ENCODE measurements around the gene JAG2.
A peak's percentile ranks its signal among the peaks of the same experiment; 100 is the strongest.

Gene JAG2

DNA sequence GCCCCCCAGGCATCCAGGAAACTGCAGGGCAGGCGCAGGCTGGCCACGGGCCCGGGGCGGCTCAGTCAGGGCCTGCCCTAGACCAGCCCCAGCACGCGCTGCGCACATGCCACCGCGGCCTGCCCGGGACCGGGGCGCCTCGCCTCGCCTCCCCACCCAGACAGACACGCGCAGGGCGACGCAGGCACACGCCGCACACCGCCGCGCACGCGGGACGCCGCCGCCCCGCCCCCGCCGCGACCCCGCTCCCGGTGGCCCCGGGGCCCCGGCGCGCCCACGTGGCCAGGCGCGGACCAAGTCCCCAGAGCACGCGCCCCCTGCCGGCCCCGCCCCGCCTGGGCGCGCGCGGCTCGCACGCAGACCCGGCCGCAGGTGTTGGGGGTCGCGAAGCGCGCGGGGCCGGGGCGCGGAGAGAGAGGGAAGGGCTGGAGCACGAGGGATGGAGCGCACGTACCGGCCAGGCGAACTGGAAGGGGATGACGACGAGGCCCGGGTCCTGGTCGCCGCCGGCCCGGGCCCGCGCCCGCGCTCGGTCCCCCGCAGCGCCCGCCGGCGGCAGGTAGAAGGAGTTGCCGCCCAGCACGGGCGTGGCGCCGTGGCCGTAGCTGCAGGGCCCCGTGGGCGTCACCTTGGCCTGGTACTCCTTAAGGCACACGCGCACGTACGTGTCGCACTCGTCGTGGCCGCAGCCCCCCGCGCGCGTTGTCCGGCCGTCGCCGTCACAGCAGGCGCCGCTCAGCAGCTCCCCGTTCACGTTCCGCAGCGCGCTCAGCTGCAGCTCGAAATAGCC is 1.1 kb downstream of the JAG2 start (continued):
- TF ChIP-seq, protein P1, sequence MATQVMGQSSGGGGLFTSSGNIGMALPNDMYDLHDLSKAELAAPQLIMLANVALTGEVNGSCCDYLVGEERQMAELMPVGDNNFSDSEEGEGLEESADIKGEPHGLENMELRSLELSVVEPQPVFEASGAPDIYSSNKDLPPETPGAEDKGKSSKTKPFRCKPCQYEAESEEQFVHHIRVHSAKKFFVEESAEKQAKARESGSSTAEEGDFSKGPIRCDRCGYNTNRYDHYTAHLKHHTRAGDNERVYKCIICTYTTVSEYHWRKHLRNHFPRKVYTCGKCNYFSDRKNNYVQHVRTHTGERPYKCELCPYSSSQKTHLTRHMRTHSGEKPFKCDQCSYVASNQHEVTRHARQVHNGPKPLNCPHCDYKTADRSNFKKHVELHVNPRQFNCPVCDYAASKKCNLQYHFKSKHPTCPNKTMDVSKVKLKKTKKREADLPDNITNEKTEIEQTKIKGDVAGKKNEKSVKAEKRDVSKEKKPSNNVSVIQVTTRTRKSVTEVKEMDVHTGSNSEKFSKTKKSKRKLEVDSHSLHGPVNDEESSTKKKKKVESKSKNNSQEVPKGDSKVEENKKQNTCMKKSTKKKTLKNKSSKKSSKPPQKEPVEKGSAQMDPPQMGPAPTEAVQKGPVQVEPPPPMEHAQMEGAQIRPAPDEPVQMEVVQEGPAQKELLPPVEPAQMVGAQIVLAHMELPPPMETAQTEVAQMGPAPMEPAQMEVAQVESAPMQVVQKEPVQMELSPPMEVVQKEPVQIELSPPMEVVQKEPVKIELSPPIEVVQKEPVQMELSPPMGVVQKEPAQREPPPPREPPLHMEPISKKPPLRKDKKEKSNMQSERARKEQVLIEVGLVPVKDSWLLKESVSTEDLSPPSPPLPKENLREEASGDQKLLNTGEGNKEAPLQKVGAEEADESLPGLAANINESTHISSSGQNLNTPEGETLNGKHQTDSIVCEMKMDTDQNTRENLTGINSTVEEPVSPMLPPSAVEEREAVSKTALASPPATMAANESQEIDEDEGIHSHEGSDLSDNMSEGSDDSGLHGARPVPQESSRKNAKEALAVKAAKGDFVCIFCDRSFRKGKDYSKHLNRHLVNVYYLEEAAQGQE (tag by site-specific recombination; IDR thresholded peaks at IDR 0.05): no peak
- TF ChIP-seq ZNF600 (tag by site-specific recombination; IDR thresholded peaks at IDR 0.05) (0 out of 2 replicates have a peak, but pooled peaks have one; percentile 23), TRIM28 (IDR thresholded peaks at IDR 0.05; ENCODE audit: borderline replicate concordance, low read length) (no peak), MZF1 (tag by site-specific recombination; IDR thresholded peaks at IDR 0.05; ENCODE audit: borderline replicate concordance) (no peak), ZEB2 (tag by site-specific recombination; IDR thresholded peaks at IDR 0.05) (peak; percentile 76), ZNF132 (tag by site-specific recombination; IDR thresholded peaks at IDR 0.05; ENCODE audit: borderline replicate concordance) (no peak), ZNF202 (tag by site-specific recombination; IDR thresholded peaks at IDR 0.05; ENCODE audit: borderline replicate concordance) (no peak), ZNF274 (IDR thresholded peaks at IDR 0.05; ENCODE audit: low read length) (no peak), ZNF274 (tag by site-specific recombination; IDR thresholded peaks at IDR 0.05; ENCODE audit: borderline replicate concordance) (no peak), ZNF221 (tag by site-specific recombination; IDR thresholded peaks at IDR 0.05; ENCODE audit: borderline replicate concordance) (no peak), ZNF585B (tag by site-specific recombination; IDR thresholded peaks at IDR 0.05) (no peak), ZSCAN16 (tag by site-specific recombination; IDR thresholded peaks at IDR 0.05) (no peak), ZNF571 (tag by site-specific recombination; IDR thresholded peaks at IDR 0.05) (no peak), IKZF3 (tag by site-specific recombination; IDR thresholded peaks at IDR 0.05) (no peak), MYNN (tag by site-specific recombination; IDR thresholded peaks at IDR 0.05; ENCODE audit: borderline replicate concordance) (no peak), ZNF549 (tag by site-specific recombination; IDR thresholded peaks at IDR 0.05) (no peak), KLF9 (tag by site-specific recombination; IDR thresholded peaks at IDR 0.05; ENCODE audit: low read depth) (peak; percentile 71), ZNF501 (tag by site-specific recombination; IDR thresholded peaks at IDR 0.05) (no peak), KLF1 (tag by site-specific recombination; IDR thresholded peaks at IDR 0.05) (peak; percentile 91)
- TF ChIP-seq, protein P2, sequence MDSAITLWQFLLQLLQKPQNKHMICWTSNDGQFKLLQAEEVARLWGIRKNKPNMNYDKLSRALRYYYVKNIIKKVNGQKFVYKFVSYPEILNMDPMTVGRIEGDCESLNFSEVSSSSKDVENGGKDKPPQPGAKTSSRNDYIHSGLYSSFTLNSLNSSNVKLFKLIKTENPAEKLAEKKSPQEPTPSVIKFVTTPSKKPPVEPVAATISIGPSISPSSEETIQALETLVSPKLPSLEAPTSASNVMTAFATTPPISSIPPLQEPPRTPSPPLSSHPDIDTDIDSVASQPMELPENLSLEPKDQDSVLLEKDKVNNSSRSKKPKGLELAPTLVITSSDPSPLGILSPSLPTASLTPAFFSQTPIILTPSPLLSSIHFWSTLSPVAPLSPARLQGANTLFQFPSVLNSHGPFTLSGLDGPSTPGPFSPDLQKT (IDR thresholded peaks at IDR 0.05; ENCODE audit: borderline replicate concordance, low read depth, low read length): no peak
- TF ChIP-seq, protein P3, sequence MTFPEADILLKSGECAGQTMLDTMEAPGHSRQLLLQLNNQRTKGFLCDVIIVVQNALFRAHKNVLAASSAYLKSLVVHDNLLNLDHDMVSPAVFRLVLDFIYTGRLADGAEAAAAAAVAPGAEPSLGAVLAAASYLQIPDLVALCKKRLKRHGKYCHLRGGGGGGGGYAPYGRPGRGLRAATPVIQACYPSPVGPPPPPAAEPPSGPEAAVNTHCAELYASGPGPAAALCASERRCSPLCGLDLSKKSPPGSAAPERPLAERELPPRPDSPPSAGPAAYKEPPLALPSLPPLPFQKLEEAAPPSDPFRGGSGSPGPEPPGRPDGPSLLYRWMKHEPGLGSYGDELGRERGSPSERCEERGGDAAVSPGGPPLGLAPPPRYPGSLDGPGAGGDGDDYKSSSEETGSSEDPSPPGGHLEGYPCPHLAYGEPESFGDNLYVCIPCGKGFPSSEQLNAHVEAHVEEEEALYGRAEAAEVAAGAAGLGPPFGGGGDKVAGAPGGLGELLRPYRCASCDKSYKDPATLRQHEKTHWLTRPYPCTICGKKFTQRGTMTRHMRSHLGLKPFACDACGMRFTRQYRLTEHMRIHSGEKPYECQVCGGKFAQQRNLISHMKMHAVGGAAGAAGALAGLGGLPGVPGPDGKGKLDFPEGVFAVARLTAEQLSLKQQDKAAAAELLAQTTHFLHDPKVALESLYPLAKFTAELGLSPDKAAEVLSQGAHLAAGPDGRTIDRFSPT (tag by site-specific recombination; IDR thresholded peaks at IDR 0.05): no peak
- TF ChIP-seq, protein P4, sequence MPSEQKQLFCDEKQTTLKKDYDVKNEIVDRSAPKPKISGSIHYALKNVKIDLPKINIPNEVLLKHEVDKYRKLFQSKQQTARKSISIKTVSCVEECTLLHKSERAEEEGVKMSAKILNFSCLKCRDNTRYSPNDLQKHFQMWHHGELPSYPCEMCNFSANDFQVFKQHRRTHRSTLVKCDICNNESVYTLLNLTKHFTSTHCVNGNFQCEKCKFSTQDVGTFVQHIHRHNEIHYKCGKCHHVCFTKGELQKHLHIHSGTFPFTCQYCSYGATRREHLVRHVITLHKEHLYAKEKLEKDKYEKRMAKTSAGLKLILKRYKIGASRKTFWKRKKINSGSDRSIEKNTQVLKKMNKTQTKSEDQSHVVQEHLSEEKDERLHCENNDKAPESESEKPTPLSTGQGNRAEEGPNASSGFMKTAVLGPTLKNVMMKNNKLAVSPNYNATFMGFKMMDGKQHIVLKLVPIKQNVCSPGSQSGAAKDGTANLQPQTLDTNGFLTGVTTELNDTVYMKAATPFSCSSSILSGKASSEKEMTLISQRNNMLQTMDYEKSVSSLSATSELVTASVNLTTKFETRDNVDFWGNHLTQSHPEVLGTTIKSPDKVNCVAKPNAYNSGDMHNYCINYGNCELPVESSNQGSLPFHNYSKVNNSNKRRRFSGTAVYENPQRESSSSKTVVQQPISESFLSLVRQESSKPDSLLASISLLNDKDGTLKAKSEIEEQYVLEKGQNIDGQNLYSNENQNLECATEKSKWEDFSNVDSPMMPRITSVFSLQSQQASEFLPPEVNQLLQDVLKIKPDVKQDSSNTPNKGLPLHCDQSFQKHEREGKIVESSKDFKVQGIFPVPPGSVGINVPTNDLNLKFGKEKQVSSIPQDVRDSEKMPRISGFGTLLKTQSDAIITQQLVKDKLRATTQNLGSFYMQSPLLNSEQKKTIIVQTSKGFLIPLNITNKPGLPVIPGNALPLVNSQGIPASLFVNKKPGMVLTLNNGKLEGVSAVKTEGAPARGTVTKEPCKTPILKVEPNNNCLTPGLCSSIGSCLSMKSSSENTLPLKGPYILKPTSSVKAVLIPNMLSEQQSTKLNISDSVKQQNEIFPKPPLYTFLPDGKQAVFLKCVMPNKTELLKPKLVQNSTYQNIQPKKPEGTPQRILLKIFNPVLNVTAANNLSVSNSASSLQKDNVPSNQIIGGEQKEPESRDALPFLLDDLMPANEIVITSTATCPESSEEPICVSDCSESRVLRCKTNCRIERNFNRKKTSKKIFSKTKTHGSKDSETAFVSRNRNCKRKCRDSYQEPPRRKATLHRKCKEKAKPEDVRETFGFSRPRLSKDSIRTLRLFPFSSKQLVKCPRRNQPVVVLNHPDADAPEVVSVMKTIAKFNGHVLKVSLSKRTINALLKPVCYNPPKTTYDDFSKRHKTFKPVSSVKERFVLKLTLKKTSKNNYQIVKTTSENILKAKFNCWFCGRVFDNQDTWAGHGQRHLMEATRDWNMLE (tag by site-specific recombination; conservative IDR thresholded peaks at IDR 0.05; ENCODE audit: low read depth): no peak
- TF ChIP-seq, protein P5, sequence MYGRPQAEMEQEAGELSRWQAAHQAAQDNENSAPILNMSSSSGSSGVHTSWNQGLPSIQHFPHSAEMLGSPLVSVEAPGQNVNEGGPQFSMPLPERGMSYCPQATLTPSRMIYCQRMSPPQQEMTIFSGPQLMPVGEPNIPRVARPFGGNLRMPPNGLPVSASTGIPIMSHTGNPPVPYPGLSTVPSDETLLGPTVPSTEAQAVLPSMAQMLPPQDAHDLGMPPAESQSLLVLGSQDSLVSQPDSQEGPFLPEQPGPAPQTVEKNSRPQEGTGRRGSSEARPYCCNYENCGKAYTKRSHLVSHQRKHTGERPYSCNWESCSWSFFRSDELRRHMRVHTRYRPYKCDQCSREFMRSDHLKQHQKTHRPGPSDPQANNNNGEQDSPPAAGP (tag by site-specific recombination; IDR thresholded peaks at IDR 0.05): peak; percentile 79
- TF ChIP-seq, protein P6, sequence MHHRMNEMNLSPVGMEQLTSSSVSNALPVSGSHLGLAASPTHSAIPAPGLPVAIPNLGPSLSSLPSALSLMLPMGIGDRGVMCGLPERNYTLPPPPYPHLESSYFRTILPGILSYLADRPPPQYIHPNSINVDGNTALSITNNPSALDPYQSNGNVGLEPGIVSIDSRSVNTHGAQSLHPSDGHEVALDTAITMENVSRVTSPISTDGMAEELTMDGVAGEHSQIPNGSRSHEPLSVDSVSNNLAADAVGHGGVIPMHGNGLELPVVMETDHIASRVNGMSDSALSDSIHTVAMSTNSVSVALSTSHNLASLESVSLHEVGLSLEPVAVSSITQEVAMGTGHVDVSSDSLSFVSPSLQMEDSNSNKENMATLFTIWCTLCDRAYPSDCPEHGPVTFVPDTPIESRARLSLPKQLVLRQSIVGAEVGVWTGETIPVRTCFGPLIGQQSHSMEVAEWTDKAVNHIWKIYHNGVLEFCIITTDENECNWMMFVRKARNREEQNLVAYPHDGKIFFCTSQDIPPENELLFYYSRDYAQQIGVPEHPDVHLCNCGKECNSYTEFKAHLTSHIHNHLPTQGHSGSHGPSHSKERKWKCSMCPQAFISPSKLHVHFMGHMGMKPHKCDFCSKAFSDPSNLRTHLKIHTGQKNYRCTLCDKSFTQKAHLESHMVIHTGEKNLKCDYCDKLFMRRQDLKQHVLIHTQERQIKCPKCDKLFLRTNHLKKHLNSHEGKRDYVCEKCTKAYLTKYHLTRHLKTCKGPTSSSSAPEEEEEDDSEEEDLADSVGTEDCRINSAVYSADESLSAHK (tag by site-specific recombination; IDR thresholded peaks at IDR 0.05): no peak
